IMR-90 (cell line): Measurements from ENCODE around the gene CLDN7.

ENCODE experiments used
- BHLHE40 ChIP-seq: fragments of 150-350 bp; IDR thresholded peaks from 2 replicates; pipeline ENCODE4 v1.6.1; 2016; ENCODE audit warnings: mild to moderate bottlenecking, low read depth, low read length
- CHD1 ChIP-seq: IDR thresholded peaks from 2 replicates; pipeline ENCODE4 v1.6.1; 2012; ENCODE audit warnings: low read depth, low read length, improper control_type of control experiment
- FOS ChIP-seq: fragments of 150-350 bp; IDR thresholded peaks from 2 replicates; pipeline ENCODE4 v1.6.1; 2016; ENCODE audit warnings: low read depth, low read length
- MAFK ChIP-seq: IDR thresholded peaks from 2 replicates; pipeline ENCODE4 v1.6.1; 2012; ENCODE audit warnings: low read depth, low read length, improper control_type of control experiment
- NFE2L2 ChIP-seq: fragments of 150-350 bp; IDR thresholded peaks from 2 replicates; pipeline ENCODE4 v1.6.1; 2016; ENCODE audit warnings: low read depth, mild to moderate bottlenecking, low read length
- POLR2A ChIP-seq: IDR thresholded peaks from 2 replicates; pipeline ENCODE4 v1.6.1; 2012; ENCODE audit warnings: mild to moderate bottlenecking, low read depth, low read length
- RFX5 ChIP-seq: IDR thresholded peaks from 2 replicates; pipeline ENCODE4 v1.8.0; 2012; ENCODE audit warnings: low read depth, mild to moderate bottlenecking, low read length, moderate library complexity
- SMC3 ChIP-seq: fragments of 150-350 bp; IDR thresholded peaks from 2 replicates; pipeline ENCODE4 v1.6.1; 2016; ENCODE audit warnings: low read depth, mild to moderate bottlenecking, antibody characterized with exemption, low read length, moderate library complexity
- TF ChIP-seq, protein P1 (sequence below): conservative IDR thresholded peaks from 2 replicates; pipeline ENCODE4 v1.5.1; 2012; ENCODE audit warnings: mild to moderate bottlenecking, low read depth, low read length, improper control_type of control experiment
- TF ChIP-seq, protein P2 (sequence below): fragments of 150-350 bp; IDR thresholded peaks from 2 replicates; pipeline ENCODE4 v1.6.1; 2017; ENCODE audit warnings: mild to moderate bottlenecking, antibody characterized with exemption, low read length, low read depth
- TF ChIP-seq, protein P3 (sequence below): fragments of 150-350 bp; IDR thresholded peaks from 2 replicates; pipeline ENCODE4 v1.6.1; 2016; ENCODE audit warnings: low read depth, mild to moderate bottlenecking, low read length, moderate library complexity, borderline replicate concordance

- TF ChIP-seq, protein P1, sequence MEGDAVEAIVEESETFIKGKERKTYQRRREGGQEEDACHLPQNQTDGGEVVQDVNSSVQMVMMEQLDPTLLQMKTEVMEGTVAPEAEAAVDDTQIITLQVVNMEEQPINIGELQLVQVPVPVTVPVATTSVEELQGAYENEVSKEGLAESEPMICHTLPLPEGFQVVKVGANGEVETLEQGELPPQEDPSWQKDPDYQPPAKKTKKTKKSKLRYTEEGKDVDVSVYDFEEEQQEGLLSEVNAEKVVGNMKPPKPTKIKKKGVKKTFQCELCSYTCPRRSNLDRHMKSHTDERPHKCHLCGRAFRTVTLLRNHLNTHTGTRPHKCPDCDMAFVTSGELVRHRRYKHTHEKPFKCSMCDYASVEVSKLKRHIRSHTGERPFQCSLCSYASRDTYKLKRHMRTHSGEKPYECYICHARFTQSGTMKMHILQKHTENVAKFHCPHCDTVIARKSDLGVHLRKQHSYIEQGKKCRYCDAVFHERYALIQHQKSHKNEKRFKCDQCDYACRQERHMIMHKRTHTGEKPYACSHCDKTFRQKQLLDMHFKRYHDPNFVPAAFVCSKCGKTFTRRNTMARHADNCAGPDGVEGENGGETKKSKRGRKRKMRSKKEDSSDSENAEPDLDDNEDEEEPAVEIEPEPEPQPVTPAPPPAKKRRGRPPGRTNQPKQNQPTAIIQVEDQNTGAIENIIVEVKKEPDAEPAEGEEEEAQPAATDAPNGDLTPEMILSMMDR = no peak
- TF ChIP-seq POLR2A = no peak
- TF ChIP-seq MAFK = no peak
- no peak for TF ChIP-seq SMC3
- no peak for TF ChIP-seq FOS
- TF ChIP-seq, protein P2, sequence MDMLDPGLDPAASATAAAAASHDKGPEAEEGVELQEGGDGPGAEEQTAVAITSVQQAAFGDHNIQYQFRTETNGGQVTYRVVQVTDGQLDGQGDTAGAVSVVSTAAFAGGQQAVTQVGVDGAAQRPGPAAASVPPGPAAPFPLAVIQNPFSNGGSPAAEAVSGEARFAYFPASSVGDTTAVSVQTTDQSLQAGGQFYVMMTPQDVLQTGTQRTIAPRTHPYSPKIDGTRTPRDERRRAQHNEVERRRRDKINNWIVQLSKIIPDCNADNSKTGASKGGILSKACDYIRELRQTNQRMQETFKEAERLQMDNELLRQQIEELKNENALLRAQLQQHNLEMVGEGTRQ = no peak
- no peak for TF ChIP-seq NFE2L2
- no peak for TF ChIP-seq RFX5
- TF ChIP-seq, protein P3, sequence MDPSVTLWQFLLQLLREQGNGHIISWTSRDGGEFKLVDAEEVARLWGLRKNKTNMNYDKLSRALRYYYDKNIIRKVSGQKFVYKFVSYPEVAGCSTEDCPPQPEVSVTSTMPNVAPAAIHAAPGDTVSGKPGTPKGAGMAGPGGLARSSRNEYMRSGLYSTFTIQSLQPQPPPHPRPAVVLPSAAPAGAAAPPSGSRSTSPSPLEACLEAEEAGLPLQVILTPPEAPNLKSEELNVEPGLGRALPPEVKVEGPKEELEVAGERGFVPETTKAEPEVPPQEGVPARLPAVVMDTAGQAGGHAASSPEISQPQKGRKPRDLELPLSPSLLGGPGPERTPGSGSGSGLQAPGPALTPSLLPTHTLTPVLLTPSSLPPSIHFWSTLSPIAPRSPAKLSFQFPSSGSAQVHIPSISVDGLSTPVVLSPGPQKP = no peak
- no peak for TF ChIP-seq BHLHE40
- no peak for TF ChIP-seq CHD1
These were observed 47.4 kb upstream of the CLDN7 start for GRCh38 chr17:7309628-7310027.
